Measurements from ENCODE around the gene OOSP2.
"Not testable (repeated sequence)": the region's sequence is repeated elsewhere in the genome, so short reads cannot be mapped to it uniquely, and the experiment has no call there.

Gene OOSP2, protein sequence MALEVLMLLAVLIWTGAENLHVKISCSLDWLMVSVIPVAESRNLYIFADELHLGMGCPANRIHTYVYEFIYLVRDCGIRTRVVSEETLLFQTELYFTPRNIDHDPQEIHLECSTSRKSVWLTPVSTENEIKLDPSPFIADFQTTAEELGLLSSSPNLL

DNA sequence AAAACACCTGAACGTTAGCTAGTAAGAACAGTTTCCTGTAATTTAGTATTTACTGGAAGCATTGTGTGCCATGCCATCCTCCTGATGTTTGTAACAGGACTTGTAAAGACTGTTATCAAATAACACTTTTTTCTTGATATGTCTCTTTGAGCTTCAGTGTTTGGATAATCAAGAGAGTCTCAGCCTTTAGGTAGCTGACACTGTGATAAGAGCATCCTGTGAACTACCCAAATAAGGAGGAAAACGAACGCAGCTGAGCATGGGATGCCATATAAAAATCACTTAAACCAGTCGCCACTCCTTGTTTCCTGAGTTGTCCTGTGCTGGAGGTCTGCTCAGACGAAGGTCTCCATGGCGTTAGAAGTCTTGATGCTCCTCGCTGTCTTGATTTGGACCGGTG, at the start of gene OOSP2:
TSS of gene OOSP2 (plus strand) at position 301 of the 400 bp plus-strand sequence. CDS start at position 352, 51 bp downstream.
- no peak for DNase-seq (ENCODE audit: low read depth in 3 of 3, low spot score in 1 of 3)

- no peak for DNase-seq (ENCODE audit: low read depth in 3 of 3, low spot score in 1 of 3)
Observed at GRCh38 chr11:59990421-59990820, 49.8 kb upstream of the OOSP2 start.

DNA sequence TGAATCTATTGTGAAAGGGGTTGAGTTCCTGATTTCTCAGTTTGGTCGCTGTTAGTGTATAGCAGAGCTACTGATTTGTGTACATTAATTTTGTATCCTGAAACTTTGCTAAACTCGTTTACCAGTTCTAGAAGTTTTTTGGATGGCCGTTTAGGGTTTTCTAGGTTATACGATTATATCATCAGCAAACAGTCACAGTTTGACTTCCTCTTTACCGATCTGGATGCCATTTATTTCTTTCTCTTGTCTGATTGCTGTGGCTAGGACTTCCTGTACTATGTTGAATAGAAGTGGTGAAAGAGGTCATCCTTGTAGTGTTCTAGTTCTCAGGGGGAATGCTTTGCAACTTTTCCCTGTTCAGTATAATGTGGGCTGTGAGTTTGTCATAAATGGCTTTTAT, 47.8 kb upstream of the OOSP2 start:
- no peak for DNase-seq (ENCODE audit: low read depth in 3 of 3, low spot score in 1 of 3)

GRCh38 chr11:59997800-59998199, 42.4 kb upstream of the OOSP2 start:
- no peak for DNase-seq (ENCODE audit: low read depth in 3 of 3, low spot score in 1 of 3)

GRCh38 chr11:59999691-60000090, 40.5 kb upstream of the OOSP2 start:
- DNase-seq (ENCODE audit: low read depth in 3 of 3, low spot score in 1 of 3) = no peak

DNA sequence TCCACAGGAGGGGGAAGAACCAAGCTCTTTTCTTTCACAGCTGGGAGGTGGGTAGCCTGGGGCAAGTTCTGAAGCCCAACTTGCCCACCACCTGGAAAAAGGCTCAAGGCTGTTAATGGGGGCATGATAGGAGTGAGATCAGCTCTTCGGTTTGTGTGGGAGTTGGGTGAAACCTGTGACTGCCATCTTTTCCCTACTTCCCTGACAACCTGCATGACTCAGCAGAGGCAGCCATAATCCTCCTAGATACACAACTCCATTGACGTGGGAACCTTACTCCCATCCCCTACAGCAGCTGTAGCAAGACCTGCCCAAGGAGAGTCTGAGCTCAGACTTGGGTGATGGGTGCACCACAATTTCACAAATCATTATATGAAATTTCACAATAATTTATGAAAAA, 36.5 kb upstream of the OOSP2 start:
- no peak for DNase-seq (ENCODE audit: low read depth in 3 of 3, low spot score in 1 of 3)

DNA sequence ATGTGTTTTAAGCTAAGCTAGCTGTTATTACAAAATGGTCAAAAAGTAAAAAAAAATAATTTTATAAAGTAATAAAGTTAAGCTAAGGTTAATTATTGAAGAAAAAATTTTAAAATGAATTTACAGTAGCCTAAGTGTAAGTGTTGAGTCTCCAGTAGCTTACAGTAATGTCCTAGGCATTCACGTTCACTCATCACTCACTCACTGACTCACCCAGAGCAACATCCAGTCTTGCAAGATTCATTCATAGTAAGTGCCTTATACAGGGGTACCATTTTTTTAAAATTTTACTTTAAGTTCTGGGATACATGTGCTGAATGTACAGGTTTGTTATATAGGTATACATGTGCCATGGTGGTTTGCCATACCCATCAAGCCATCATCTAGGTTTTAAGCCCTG, 34.8 kb upstream of the OOSP2 start:
- DNase-seq (ENCODE audit: low read depth in 3 of 3, low spot score in 1 of 3) = no peak

- no peak for DNase-seq (ENCODE audit: low read depth in 3 of 3, low spot score in 1 of 3)
Observed at GRCh38 chr11:60016881-60017280, 23.3 kb upstream of the OOSP2 start, which contains the start of gene OOSP4B. Gene OOSP4B, plus strand, starts transcription at chr11:60017181.

DNA sequence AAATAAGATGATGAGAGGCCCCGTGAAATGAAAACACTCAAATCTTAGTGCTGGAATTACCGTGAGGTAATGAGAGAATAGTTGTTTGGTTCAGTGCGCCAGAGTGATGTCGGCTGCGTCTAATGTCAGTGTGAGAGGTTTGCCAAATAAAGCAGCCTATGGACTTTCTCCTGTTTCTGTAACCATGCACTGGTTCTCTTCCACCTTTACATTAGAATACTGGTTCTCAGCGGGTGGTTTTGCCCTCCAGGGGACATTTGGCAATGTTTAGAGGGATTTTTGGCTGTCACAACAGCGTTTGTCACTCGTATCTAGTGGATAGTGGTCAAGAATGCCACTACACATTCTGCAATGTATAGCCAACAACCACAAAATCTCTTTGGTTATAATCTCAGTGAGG, 22.2 kb upstream of the OOSP2 start:
- no peak for DNase-seq (ENCODE audit: low read depth in 3 of 3, low spot score in 1 of 3)

DNA sequence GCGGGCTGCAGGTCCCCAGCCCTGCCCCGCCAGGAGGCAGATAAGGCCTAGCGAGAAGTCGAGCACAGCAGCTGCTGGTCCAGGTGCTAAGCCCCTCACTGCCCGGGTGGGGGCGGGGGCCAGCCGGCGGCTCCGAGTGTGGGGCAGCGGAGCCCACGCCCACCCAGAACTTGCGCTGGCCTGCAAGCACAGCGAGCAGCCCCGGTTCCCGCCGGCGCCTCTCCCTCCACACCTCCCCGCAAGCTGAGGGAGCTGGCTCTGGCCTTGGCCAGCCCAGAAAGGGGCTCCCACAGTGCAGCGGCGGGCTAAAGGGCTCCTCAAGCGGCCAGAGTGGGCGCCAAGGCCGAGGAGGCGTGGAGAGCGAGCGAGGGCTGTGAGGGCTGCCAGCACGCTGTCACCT, 19.8 kb upstream of the OOSP2 start:
- not testable (repeated sequence) for DNase-seq (ENCODE audit: low read depth in 3 of 3, low spot score in 1 of 3)

GRCh38 chr11:60029015-60029632, 11.1 kb upstream of the OOSP2 start:
- no peak for DNase-seq (ENCODE audit: low read depth in 3 of 3, low spot score in 1 of 3)

GRCh38 chr11:60050422-60050821, 10.2 kb downstream of the OOSP2 start:
- not testable (repeated sequence) for DNase-seq (ENCODE audit: low read depth in 3 of 3, low spot score in 1 of 3)

DNA sequence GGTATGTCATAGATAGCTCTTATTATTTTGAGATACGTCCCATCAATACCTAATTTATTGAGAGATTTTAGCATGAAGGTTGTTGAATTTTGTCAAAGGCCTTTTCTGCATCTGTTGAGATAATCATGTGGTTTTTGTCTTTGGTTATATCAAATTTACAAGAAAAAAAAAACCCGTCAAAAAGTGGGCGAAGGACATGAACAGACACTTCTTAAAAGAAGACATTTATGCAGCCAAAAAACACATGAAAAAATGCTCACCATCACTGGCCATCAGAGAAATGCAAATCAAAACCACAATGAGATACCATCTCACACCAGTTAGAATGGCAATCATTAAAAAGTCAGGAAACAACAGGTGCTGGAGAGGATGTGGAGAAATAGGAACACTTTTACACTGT, 10.6 kb downstream of the OOSP2 start:
- not testable (repeated sequence) for DNase-seq (ENCODE audit: low read depth in 3 of 3, low spot score in 1 of 3)

DNA sequence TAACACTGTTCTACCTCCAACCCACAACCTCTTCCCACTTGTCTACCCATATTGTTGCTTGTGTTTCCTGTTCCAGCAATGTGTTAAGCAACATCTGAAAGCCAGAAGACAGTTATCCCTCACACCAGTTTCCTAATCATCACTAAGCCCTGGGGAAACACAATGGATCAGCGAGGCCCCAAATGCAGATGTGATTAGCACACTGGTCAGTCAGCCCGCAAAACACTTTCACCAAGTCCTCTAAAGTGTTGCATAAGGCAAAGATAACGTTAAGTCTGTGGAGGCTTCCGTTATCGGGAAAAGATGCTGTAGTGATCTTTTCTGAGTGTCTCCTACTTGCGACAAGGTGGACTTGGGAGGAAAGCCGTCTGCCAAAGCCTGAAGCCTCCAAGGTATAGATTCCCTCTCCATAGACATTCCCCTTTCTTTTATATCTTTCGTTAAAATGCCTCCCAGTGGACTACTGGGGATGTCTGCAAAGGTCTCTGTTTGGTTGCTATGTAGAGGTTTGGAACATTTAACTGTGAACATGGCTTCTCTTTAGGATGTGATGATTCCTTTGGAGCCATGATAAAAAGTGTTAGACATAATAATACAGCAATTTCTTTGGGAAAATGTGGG, 16.2 kb downstream of the OOSP2 start, which contains the start of gene MS4A3:
TSS of gene MS4A3 (plus strand) at position 317 of the 621 bp plus-strand sequence. CDS start 4,496 bp downstream, outside the sequence.
- DNase-seq (ENCODE audit: low read depth in 3 of 3, low spot score in 1 of 3) = no peak

DNA sequence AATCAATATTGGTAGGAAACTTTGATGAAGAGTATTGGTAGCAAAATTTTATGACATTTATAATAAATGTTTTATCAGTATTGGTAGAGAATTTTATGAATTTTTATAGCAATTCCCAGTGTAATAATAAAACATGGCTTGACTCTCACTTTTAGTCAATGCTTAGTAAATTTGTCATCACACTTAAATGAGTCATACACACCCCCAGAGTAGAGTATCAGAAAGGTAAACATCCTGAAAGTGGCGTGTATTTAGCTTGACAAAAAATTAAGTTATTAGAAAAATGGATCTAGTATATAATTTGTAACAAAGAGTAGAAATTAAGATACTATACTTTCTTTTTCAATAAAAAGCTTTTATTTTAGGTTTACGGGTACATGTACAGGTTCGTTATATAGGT, 18.8 kb downstream of the OOSP2 start:
- DNase-seq (ENCODE audit: low read depth in 3 of 3, low spot score in 1 of 3) = no peak

DNA sequence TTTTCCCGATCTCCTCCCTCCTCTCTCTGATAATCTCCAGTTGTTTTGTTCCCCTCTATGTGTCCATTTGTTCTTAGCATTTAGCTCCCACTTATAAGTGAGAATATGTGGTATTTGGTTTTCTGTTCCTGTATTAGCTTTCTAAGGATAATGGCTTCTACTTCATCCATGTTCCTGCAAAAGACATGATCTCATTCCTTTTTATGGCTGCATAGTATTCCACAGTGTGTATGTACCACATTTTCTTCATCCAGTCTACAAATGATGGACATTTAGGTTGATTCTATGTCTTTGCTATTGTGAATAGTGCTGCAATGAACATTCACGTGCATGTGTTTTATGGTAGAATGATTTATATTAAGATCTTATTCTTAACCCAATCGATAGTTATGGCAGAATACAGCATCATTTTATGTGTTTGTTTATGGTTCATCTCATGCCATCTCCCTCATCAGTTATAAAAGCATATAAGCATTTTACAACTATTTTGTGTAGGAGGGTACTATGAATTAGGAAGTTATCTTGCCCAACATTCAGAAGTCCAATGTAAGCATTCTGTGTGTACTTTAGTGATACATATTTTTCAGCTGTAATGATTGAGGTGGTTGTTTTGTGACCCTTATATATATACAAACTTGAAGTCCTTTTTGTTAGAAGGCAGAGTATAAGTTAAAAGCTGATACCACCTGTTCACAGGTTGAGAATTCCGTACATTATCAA, 19.5 kb downstream of the OOSP2 start:
- no peak for DNase-seq (ENCODE audit: low read depth in 3 of 3, low spot score in 1 of 3)

- no peak for DNase-seq (ENCODE audit: low read depth in 3 of 3, low spot score in 1 of 3)
Observed at GRCh38 chr11:60064111-60064510, 23.9 kb downstream of the OOSP2 start.

DNA sequence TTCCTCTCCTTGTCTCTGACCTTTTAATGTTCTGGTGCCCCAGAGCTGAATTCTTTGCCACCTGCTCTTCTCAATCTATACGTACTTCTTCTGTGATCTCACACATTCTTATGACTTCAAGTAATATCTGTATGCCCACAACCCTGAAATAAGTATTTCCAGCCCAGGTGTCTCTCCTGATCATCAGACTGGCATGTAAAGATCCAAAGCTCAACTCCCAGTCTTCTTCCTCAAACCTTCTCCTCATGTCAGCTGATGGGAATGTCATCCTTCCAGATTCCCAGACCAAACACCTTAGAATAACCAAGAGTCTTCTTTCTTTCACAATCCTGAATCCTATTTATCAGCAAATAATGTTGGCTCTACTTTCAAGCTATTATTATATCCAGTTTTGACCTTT, 25.6 kb downstream of the OOSP2 start:
- no peak for DNase-seq (ENCODE audit: low read depth in 3 of 3, low spot score in 1 of 3)

DNA sequence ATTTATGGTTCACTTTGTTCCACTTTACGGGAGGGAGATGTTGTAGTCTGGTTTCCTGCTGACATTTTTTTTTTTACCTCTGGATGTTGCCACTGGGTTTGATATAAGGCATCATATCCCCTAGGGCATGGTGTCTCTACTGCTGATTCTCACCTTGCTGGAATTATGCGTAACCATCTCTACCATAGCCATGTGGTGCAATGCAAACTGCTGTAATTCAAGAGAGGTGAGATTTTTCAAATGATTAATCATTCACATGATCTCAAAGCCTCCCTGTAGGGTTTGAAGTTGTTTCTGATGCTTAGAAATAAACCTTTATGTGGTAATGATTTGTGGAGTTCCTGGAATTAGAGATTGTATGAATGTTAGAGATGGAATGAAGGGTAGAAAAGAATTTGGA, 29.2 kb downstream of the OOSP2 start:
- DNase-seq (ENCODE audit: low read depth in 3 of 3, low spot score in 1 of 3) = no peak

GRCh38 chr11:60071644-60072043, 31.4 kb downstream of the OOSP2 start:
- DNase-seq (ENCODE audit: low read depth in 3 of 3, low spot score in 1 of 3) = not testable (repeated sequence)

GRCh38 chr11:60077216-60077817, 37.1 kb downstream of the OOSP2 start:
- DNase-seq (ENCODE audit: low read depth in 3 of 3, low spot score in 1 of 3) = no peak
